GM21381 (cell line): ENCODE data around the gene GTF2H3.
A peak's percentile ranks its signal among the peaks of the same experiment; 100 is the strongest.
"Not testable (repeated sequence)": the region's sequence is repeated elsewhere in the genome, so short reads cannot be mapped to it uniquely, and the experiment has no call there.

ENCODE experiments used
- ATAC-seq: cut with Tn5 transposase; IDR thresholded peaks from one replicate; pipeline ENCODE4 v1.9.1; 2021; ENCODE audit warnings: mild to moderate bottlenecking, moderate library complexity; ENCODE audit not compliant: unreplicated experiment

GTF2H3 gene

GRCh38 chr12:123633379-123634141 is at the start of gene GTF2H3, which contains the start of gene EIF2B1:
Gene GTF2H3 (plus strand): TSS chr12:123633829. CDS start chr12:123633860, 31 bp downstream.
Gene EIF2B1 (minus strand): TSS chr12:123633686. CDS start chr12:123633557, 129 bp downstream.
- ATAC-seq, result peak; percentile 98

DNA sequence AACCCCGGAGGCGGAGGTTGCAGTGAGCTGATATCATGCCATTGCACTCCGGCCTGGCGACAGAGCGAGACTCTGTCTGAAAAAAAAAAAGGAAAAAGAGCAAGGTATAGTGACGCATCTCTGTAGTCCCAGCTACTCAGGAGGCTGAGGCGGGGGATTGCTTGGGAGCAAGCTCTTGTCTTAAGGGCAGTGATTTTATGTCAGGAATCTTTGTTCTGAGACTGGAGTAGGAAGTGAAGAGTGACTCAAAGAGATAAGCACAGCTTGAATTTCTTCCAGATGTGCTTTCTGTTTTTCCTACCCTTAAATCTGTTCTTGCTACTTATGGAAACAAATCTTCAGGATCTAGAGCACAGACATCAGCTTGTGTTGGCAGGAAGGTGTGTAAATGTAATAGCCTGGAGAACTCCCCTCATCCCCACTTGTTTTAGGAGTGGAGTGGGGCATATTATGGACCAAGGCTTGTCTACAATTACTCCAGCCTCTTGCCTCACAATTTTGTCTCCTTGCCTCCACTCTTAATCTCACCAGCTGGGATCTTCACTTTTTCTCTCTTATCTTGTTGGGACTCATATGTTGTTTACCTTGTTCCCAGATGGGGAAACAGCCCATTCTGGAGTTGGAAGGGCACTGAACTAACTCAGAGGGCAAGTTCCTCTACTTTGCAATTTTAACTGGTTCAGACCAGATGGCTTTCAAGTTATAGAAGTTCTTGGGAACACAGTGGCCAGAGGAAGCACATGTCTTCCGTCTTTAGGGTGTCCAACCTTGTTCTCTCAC is 41.7 kb upstream of the GTF2H3 start:
- no peak for ATAC-seq

DNA sequence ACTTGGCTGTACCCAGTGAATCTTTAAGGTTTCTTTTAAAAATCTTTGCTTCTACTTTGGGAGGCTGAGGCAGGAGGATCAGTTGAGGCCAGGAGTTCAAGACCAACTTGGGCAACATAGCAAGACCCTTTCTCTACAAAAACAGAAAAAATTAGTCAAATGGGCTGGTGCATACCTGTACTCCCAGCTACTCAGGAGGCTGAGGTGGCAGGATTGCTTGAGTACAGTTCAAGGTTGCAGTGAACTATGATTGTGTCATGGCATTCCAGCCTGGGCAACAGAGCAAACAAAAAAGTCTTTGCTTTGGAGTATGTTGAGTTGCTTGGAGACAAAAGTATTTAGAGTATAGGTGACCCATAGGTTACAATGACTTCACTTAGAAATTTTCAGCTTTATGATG is 37.9 kb upstream of the GTF2H3 start:
- no peak for ATAC-seq

- ATAC-seq, result no peak
Measured at GRCh38 chr12:123597100-123597499, 36.5 kb upstream of the GTF2H3 start.

DNA sequence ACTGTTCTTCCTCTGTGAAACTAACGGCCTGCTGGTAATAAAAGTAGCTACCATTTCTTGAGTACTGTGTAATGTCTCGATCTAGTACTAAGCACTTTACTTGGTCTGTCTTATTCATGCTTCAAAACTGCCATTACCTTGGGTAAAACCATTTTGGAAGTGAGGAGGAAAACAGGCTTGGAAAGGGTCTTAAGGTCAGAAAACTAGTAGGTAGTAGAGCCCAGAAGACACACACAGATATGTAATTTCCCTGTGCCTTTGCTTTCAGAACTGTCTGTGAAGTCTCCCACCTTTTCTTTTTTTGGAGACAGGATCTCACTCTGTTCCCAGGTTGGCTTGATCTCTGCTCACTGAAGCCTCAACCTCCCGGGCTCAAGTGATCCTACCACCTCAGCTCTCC is 35.1 kb upstream of the GTF2H3 start:
- no peak for ATAC-seq

GRCh38 chr12:123599310-123599709 is 34.3 kb upstream of the GTF2H3 start:
- no peak for ATAC-seq

DNA sequence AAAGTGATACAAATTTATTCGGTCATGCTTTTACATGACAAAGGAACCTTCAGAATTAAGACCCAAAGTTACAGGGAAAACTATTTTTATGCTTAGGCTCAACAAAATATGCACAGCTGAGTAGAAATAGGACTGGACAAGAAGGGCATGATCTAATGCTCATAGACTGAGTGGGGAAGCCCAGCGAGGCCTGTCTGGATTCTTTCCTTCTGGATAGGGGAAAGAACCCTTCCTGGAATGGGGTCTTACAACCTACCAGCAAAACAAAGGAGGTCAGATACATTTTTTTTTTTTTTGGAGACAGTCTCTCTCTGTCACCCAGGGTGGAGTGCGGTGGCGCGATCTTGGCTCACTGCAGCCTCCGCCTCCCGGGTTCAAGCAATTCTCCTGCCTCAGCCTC is 33.9 kb upstream of the GTF2H3 start:
- no peak for ATAC-seq

DNA sequence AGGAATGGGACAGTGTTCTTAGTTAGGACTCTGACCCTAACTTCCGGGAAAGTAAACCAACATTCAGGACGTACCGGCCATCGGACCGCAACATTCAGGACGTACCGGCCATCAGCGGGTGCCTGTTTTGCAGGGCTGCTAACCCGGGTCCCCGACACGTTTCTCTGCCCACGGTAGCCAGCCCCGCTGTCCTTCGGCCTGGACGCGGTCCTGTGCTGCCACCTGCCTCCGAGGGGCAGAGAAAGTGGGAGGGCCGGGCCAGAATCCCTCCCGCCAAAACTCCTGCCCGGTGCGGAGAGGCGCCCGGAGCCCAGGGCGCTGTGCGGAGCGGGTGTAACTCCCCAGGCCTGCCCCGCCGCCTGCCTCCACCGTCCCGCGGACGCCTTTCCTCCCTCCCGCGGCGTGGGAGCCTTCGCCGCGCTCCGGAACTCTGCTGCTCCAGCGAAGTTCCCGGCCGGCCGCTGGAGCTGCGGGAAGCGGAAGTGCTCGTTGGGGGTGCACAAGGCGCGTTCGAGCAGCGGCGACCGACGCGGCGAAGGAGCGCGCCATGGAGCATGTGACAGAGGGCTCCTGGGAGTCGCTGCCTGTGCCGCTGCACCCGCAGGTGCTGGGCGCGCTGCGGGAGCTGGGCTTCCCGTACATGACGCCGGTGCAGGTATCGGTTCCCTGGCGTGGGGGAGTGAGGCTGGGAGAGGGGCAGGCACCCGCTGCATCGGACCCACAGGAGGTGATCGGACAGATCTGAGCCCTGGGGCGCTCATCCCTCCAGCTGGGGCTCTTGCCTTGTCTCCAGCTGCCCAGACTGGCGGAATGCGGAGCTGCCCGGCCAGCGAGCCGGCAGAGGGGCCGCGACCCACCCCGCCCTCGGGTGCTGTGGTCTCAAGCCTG is 31.8 kb upstream of the GTF2H3 start, which contains the start of gene DDX55:
Gene DDX55 (plus strand): TSS at position 498 of the 888 bp plus-strand sequence. CDS start 50 bp downstream, at position 548.
- peak; percentile 90 for ATAC-seq

DNA sequence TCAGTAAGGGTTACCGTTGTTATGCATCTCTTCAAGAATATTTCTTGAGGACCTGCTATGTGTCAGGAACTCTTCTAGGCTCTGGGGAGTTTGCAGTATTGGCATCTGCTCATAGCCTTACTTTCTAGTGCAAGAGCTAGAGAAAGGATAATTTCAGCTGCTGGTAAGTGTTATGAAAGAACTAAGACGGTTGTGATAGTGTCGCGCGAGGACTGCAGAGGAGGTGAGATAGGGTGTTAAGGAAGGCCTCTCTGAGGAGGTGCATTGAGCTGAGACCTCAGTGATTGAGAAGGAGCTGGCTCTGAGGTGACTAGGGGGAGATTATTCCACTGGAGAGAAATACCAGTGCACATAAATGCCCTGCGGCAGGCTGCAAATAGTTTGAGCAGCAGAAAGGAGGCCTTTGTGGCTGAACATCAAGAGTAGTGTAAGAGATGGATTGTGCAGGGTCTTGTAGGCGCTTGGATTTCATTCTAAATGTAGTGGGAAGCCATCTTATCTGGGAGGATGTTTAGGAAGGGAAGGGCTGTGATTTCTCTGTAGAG is 30.9 kb upstream of the GTF2H3 start:
- no peak for ATAC-seq

GRCh38 chr12:123603495-123603894 is 30.1 kb upstream of the GTF2H3 start:
- not testable (repeated sequence) for ATAC-seq

DNA sequence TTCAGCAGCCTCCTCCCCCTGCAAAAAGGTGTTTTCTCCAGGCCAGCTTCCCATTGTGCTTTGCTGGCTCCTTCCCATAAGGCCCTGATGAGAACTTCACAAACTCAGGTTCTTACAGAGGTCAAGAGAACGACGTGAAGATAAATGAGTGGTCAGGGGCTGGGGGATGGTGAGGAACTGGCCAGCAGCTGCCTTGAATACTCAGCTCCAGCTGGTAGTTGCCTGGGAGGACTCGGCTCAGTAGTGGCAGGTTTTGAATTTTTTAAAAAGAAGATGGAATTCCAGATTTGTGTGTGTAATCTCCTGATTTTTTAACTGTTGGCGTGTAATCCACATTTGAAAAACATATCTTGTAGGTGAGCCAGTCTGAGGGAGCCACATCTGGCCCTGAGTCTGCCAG is 25.9 kb upstream of the GTF2H3 start:
- ATAC-seq, result no peak

- no peak for ATAC-seq
Measured at GRCh38 chr12:123608182-123608581, 25.4 kb upstream of the GTF2H3 start.

- ATAC-seq, result no peak
Measured at GRCh38 chr12:123614110-123614509, 19.5 kb upstream of the GTF2H3 start.

DNA sequence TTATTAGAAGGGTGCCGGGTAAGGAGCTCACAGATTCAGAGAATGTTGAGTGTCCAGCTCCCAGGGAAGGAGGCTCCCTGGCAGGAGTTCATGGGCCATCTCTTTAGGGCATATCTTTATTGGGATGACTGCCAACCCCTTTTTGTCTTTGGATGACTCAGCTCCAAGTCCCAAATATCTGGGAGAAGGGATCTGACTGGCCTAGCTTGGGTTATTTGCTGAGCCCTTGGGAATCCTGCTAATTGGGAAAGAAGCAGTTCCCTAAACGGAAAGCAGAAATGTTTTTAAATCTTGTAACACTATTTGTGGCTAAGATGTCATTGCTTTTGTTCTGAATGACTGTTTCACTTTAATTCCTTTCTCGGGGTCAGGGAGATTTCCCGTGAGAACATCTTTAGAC is 19.1 kb upstream of the GTF2H3 start:
- no peak for ATAC-seq

DNA sequence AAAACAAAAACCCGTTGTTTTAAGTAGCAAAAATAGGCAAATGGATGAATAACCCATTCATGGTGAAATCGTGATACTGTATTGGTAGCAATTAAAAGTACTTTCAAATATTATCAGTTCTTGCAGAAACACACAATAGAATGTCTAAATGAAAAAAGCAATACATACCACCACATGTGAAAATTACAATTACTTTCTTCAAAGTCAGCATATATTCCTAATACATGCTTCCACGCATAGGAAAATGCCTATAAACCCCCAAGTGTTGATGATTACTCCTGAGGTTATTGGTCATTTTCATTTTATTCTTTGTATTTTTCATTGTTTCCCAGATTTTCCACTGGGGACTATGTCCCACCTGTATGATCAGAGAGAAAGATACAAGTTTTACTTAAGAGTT is 16.5 kb upstream of the GTF2H3 start:
- no peak for ATAC-seq

GRCh38 chr12:123617580-123617979 is 16.0 kb upstream of the GTF2H3 start:
- ATAC-seq, result no peak

GRCh38 chr12:123621101-123621500 is 12.5 kb upstream of the GTF2H3 start:
- no peak for ATAC-seq

GRCh38 chr12:123621619-123622530 is 11.8 kb upstream of the GTF2H3 start:
- no peak for ATAC-seq

DNA sequence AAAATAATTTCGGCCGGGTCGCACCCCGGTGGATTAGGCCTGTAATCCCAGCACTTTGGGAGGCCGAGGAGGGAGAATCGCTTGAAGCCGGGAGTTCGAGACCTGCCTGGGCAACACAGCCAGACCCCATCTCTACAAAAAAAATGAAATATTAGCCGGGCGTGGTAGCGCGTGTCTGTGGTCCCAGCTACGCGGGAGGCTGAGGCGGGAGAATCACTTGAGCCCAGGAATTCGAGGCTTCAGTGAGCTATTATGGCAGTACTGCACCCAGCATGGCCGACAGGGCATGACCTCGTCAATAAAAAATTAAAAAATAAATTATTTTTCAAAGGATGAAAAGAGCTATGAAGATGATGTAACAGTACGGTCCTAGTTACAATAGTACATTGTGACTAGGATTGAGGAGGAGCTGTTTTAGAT is 523 bp downstream of the GTF2H3 start:
- ATAC-seq, result no peak

DNA sequence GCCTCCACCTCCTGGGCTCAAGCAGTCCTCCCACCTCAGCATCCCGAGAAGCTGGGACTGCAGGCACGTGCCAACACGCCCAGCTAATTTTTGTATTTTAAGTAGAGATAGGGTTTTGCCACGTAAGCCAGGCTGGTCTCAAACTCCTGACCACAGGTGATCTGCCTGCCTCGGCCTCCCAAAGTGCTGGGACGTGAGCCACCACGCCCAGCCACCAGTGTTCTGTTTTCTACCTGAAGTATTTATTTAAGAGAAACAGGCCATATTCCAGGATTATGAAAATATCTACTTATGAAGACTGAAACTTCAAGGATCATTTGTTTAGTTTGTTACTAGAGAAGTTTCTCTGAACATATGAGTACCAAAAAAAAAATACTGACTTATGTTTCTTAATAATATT is 10.3 kb downstream of the GTF2H3 start:
- no peak for ATAC-seq
